AG04450 (cell line): ENCODE results near the gene NRTN. TPM values are rescaled to one million over a fixed set of nuclear protein-coding genes. Genes with fewer than 3 reads are reported as not detected.

Source experiments
- CTCF ChIA-PET: fragments of 300-600, 350-600 bp; formaldehyde crosslinking; extraction: SDS; loops from one replicate; lab custom pipeline; 2022; ENCODE audit warnings: antibody characterized with exemption, inconsistent platforms; lab: Charles Lee
- POLR2A ChIA-PET: fragments of 350-600 bp; formaldehyde crosslinking; extraction: SDS; loops from one replicate; lab custom pipeline; 2021; ENCODE audit warnings: antibody characterized with exemption, inconsistent platforms; lab: Yijun Ruan, JAX
- DNase-seq: peaks from one replicate; pipeline ENCODE4 v3.0.0-alpha.2; 2011; ENCODE audit warnings: low read depth, low spot score
- H3K27ac ChIP-seq: one replicate; pipeline ENCODE4 v1.5.1; 2012; ENCODE audit warnings: low read depth, low read length, control low read depth
- H3K27me3 ChIP-seq: one replicate; pipeline ENCODE4 v1.6.0; 2012; ENCODE audit warnings: low read length; ENCODE audit not compliant: control insufficient read depth, insufficient read depth
- H3K4me3 ChIP-seq: 2 replicates; pipeline ENCODE4 v1.5.1; 2011; ENCODE audit warnings: mild to moderate bottlenecking, low read depth, low read length, control low read depth
- H3K9me3 ChIP-seq: 2 replicates; pipeline ENCODE4 v1.5.1; 2012; ENCODE audit warnings: low read length; ENCODE audit not compliant: control insufficient read depth, insufficient read depth
- polyA plus RNA-seq: library from polyadenylated mRNA; depleted of rRNA; stranded (reverse); fragments of >200 nt; gene quantifications from 2 replicates; pipeline ENCODE4 v1.2.3, GENCODE V29; 2011
- TF ChIP-seq, protein P1 (sequence below): IDR thresholded peaks from 2 replicates; pipeline ENCODE4 v1.5.1; 2011; ENCODE audit warnings: low read depth, low read length, control low read depth, inconsistent platforms

NRTN gene
- polyA plus RNA-seq, 1 experiment, result 0.24 TPM

DNA sequence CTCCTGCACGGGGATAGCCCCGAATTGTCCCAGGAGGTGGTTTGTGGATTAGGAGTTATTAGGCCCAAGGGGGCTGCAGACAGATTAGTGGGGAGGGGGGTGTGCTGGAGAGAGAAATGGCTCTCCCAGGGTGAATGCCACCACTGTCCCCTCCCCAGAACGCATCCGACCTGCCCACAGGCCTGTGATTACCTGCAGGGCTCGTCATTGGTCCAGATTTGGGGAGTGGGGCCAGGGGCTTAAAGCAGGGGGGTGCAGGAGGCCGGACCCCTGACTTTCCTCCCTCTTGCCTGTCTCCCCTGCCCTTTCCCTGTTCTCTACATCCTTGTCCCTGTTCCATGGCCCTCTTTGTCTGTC, 1.2 kb downstream of the NRTN start:
- peaks cover 31% of the 10 kb centered on the region for H3K27me3 ChIP-seq
- no peak for DNase-seq
- H3K9me3 ChIP-seq, result peaks cover 4% of the 10 kb centered on the region; the same call in 1 of the 2 replicates
- no peak overlapping the region for H3K4me3 ChIP-seq
- H3K27ac ChIP-seq, result no peak overlapping the region
- TF ChIP-seq, protein P1, sequence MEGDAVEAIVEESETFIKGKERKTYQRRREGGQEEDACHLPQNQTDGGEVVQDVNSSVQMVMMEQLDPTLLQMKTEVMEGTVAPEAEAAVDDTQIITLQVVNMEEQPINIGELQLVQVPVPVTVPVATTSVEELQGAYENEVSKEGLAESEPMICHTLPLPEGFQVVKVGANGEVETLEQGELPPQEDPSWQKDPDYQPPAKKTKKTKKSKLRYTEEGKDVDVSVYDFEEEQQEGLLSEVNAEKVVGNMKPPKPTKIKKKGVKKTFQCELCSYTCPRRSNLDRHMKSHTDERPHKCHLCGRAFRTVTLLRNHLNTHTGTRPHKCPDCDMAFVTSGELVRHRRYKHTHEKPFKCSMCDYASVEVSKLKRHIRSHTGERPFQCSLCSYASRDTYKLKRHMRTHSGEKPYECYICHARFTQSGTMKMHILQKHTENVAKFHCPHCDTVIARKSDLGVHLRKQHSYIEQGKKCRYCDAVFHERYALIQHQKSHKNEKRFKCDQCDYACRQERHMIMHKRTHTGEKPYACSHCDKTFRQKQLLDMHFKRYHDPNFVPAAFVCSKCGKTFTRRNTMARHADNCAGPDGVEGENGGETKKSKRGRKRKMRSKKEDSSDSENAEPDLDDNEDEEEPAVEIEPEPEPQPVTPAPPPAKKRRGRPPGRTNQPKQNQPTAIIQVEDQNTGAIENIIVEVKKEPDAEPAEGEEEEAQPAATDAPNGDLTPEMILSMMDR, result no peak
- ChIA-PET POLR2A (no interaction called here), CTCF (interaction anchor here (0.5 to 0.8 kb wide), 2 partner anchors 53 to 85 kb away, joined by 3 read pairs; no protein-coding TSS in a partner anchor)

DNA sequence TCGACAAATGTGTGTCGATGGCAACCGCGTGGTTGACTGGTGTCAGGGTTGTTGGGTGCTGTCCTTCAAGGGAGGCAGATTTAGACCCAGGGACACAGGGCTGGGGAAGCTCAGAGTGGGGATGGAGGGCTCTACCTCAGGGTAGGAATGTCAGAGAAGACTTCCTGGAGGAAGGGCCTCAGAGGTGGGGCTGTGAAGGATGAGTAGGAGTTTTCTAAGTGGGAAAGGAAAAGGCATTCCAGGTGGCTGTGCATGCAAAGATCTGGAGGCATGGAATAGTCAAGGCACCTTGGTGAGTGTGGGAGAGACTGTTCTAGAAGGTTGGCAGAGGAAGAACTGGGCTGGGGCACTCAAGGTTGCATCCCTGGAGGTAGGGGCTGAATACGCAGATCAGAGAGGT, 2.0 kb downstream of the NRTN start:
- DNase-seq, result no peak
- ChIA-PET POLR2A (interaction anchor here (0.5 to 0.7 kb wide), 2 partner anchors 10 to 96 kb away, joined by 4 to 7 read pairs; no protein-coding TSS in a partner anchor), CTCF (interaction anchor here (0.5 kb wide), 1 partner anchor 39 kb away, joined by 3 read pairs; no protein-coding TSS in a partner anchor)
- no peak overlapping the region for H3K4me3 ChIP-seq
- TF ChIP-seq, protein P1, result no peak
- H3K27me3 ChIP-seq, result peaks cover 30% of the 10 kb centered on the region
- no peak overlapping the region for H3K27ac ChIP-seq
- H3K9me3 ChIP-seq, result peaks cover 4% of the 10 kb centered on the region; the same call in 1 of the 2 replicates

DNA sequence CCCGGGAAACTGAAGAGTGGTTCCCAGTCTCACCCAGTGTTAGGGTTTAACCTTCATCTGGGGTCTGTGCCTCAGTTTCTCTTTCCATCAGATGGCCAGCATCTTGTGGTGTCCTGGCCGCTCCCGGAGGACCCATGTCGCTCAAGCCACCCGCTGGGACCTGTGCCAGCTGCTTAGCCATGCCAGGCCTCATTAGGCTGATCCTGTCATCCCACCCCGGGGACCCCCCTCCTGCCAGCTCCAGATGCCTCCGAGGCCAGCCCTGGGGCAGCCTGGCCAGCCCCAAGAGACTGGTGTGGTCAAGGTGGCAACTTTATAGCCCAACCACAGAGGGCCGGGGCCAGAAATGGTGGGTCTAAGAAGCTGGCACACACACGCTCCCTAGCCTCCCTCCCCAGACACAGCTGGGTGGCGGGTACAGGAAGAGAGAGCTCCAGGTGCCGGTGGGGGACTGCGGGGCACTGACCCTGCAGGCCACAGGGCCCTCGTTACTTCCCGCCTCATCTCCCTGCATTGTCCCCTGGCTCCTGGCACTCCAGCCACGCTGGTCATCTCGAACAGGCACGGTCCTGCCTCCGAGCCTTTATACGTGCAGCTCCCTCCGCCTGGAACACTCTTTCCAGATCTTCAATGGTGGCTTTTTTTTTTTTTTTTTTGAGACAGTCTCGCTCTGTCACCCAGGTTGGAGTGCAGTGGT, 3.4 kb downstream of the NRTN start:
- no peak overlapping the region for H3K4me3 ChIP-seq
- ChIA-PET POLR2A (interaction anchor here (0.7 to 1.4 kb wide), 2 partner anchors 20 to 188 kb away, joined by 4 to 8 read pairs; no protein-coding TSS in a partner anchor), CTCF (interaction anchor here (0.8 to 1.3 kb wide), 3 partner anchors 20 to 179 kb away, joined by 3 read pairs; no protein-coding TSS in a partner anchor)

DNA sequence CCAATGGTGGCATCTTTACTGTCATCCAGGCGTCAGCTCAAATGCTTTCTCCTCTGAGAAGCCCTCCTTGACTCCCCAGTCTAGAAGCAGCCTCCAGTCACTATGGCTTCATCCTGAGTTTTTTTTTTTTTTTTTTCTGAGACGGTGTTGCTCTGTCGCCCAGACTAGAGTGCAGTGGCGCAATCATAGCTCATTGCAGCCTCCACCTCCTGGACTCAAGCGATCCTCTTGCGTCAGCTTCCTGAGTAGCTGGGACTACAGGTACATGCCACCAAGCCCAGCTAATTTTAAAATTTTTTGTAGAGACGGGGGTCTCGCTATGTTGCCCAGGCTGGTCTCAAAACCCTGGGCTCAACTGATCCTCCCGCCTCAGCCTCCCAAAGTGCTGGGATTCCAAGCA, 4.2 kb downstream of the NRTN start:
- peaks cover 4% of the 10 kb centered on the region; the same call in 1 of the 2 replicates for H3K9me3 ChIP-seq
- POLR2A ChIA-PET, result interaction anchor here (0.7 to 1.4 kb wide), 2 partner anchors 19 to 187 kb away, joined by 4 to 8 read pairs; no protein-coding TSS in a partner anchor
- H3K27me3 ChIP-seq, result peaks cover 31% of the 10 kb centered on the region
- H3K27ac ChIP-seq, result no peak overlapping the region
- TF ChIP-seq, protein P1, result no peak
- H3K4me3 ChIP-seq, result no peak overlapping the region
- DNase-seq, result no peak
- CTCF ChIA-PET, result interaction anchor here (0.8 to 1.3 kb wide), 2 partner anchors 19 to 178 kb away, joined by 3 read pairs; no protein-coding TSS in a partner anchor

More for the DNA sequence above, 3.4 kb downstream of the NRTN start:
- Histone ChIP-seq H3K9me3 (peaks cover 4% of the 10 kb centered on the region; the same call in 1 of the 2 replicates), H3K27me3 (peaks cover 30% of the 10 kb centered on the region), H3K27ac (no peak overlapping the region)
- TF ChIP-seq, protein P1, result no peak
- no peak for DNase-seq

DNA sequence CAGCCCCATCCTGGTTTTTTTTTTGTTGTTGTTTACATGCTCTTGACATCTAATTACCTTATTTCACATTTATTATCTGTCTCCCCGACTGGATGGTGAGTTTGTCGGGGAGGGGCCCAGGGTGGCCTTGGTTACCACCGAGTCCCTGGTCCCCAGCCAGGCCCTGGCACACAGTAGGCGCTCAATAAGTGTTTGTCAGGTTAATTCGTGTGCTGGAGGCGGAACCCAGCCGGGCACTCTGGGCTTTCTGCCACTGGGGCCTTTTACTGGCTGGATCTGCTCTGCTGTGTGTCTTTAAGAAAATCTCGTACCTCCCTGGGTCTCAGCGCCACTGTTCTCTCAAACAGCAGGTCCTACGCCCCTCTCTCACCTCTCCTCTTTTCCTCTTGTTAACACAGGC, 4.6 kb downstream of the NRTN start:
- POLR2A ChIA-PET, result interaction anchor here (1.4 kb wide), 1 partner anchor 18 kb away, joined by 4 read pairs; no protein-coding TSS in a partner anchor
- CTCF ChIA-PET, result interaction anchor here (1.3 kb wide), 1 partner anchor 19 kb away, joined by 3 read pairs; no protein-coding TSS in a partner anchor
- H3K27ac ChIP-seq, result no peak overlapping the region
- H3K9me3 ChIP-seq, result peaks cover 4% of the 10 kb centered on the region; the same call in 1 of the 2 replicates
- no peak for DNase-seq
- peaks cover 31% of the 10 kb centered on the region for H3K27me3 ChIP-seq
- TF ChIP-seq, protein P1, result no peak
- H3K4me3 ChIP-seq, result no peak overlapping the region
